HL-60 (cell line): ENCODE measurements around the gene FPR1.

ENCODE experiments used
- DNase-seq, 2 experiments: peaks; one replicate each; pipeline ENCODE4 v3.0.0-alpha.2; 2010 to 2020; ENCODE audit warnings: low read depth in 1 of 2, low spot score in 1 of 2
- H3K27ac ChIP-seq: fragments of 250-450 bp; sonication (Bioruptor Pico); replicated peaks from 2 replicates; pipeline ENCODE4 v1.5.1; 2020; ENCODE audit warnings: mild to moderate bottlenecking, moderate library complexity
- H3K27me3 ChIP-seq: fragments of 250-450 bp; sonication (Bioruptor Pico); 2 replicates; pipeline ENCODE4 v1.5.1; 2021; ENCODE audit warnings: mild to moderate bottlenecking, moderate library complexity; ENCODE audit not compliant: insufficient read depth, poor library complexity, severe bottlenecking
- H3K4me3 ChIP-seq: replicated peaks from 2 replicates; pipeline ENCODE4 v1.5.1; 2011; ENCODE audit warnings: mild to moderate bottlenecking, control low read depth, low read length; ENCODE audit not compliant: insufficient read depth
- GABPA ChIP-seq: IDR thresholded peaks from 2 replicates; pipeline ENCODE4 v1.6.1; 2012; ENCODE audit warnings: low read depth
- POLR2AphosphoS5 ChIP-seq: IDR thresholded peaks from 2 replicates; pipeline ENCODE4 v1.6.1; 2012; ENCODE audit warnings: low read depth
- SPI1 ChIP-seq: IDR thresholded peaks from 2 replicates; pipeline ENCODE4 v1.6.1; 2012; ENCODE audit warnings: low read depth, mild to moderate bottlenecking, borderline replicate concordance
- long read RNA-seq: library from polyadenylated mRNA; unstranded; transcript quantifications from one replicate; pipeline ENCODE4 v2.0.0, GENCODE V29; 2020
- TF ChIP-seq, protein P1 (sequence below): IDR thresholded peaks from one replicate; pipeline ENCODE4 v1.5.1; 2011; ENCODE audit warnings: low read length, control low read depth, inconsistent platforms; ENCODE audit not compliant: insufficient read depth
- TF ChIP-seq, protein P2 (sequence below): IDR thresholded peaks from 2 replicates; pipeline ENCODE4 v1.6.1; 2012; ENCODE audit warnings: low read depth; ENCODE audit not compliant: insufficient replicate concordance

Gene FPR1
- long read RNA-seq: 0 reads

DNA sequence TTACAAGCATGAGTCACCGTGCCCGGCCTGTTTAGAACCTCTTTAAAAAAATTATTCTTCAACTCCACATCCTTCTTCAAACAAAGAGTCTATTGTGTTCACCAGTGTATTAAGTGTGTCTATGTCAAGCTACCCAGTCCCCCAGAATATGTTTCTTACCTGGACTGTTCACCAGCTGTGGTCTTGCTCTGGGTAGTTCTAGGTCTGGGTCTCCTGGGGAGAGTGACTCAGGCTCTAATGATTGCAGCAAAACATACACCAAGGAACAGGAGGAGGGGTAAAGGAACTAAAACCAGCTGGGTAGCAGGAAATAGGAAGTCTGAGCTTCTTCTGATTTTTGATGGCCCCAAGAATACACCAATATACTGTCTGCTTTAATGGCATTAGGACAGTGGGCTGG is at the start of gene FPR1:
TSS of gene FPR1 (minus strand) at position 224 of the 400 bp plus-strand sequence. CDS start 4,884 bp downstream, outside the sequence.
- Histone ChIP-seq H3K4me3 (peak within 1 kb of the TSS; percentile 4), H3K27me3 (no peaks in the 10 kb centered on the region), H3K27ac (peak within 1 kb of the TSS; percentile 45)
- peak; percentile 76 to 85 for DNase-seq
- TF ChIP-seq POLR2AphosphoS5: no peak
- TF ChIP-seq GABPA: no peak
- TF ChIP-seq SPI1: peak; percentile 69
- TF ChIP-seq, protein P1, sequence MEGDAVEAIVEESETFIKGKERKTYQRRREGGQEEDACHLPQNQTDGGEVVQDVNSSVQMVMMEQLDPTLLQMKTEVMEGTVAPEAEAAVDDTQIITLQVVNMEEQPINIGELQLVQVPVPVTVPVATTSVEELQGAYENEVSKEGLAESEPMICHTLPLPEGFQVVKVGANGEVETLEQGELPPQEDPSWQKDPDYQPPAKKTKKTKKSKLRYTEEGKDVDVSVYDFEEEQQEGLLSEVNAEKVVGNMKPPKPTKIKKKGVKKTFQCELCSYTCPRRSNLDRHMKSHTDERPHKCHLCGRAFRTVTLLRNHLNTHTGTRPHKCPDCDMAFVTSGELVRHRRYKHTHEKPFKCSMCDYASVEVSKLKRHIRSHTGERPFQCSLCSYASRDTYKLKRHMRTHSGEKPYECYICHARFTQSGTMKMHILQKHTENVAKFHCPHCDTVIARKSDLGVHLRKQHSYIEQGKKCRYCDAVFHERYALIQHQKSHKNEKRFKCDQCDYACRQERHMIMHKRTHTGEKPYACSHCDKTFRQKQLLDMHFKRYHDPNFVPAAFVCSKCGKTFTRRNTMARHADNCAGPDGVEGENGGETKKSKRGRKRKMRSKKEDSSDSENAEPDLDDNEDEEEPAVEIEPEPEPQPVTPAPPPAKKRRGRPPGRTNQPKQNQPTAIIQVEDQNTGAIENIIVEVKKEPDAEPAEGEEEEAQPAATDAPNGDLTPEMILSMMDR: no peak

DNA sequence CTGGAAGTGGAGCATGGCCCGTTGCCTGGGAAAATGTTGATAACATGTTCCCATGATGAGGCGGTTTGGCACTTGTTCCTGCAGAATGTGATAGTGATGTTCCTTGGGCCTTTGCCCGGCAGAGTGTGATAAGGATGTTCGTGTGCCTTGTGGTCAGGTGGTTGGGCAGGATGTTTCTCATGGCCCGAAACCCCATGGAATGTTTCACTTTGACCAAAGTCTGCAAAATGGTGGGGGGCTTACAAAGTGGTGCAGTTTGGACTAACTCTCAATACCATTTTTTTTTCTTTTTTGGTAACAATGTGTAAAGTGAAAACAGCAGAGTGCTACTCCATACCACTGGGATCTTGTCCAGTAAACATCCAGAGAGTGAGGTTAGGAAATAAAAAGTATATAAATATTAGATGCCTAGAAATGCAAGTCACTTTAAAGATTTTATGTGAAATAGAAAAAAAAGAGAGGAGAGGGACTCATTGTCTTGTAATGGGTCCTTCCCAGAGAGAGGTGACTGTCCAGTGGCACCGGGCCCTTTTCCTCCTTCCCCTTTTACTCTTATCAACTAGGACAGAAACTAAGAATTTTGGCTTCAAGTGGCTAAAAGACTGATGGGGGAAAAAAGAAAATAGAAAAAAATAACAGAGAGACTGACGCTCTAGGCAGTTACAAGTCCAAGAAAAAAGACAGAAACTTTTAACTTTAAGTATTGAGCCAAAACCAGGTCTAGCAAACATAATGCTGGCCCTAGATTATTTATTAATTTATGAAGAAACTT is 49.0 kb upstream of the FPR1 start:
- TF ChIP-seq SPI1: no peak
- no peak for TF ChIP-seq GABPA
- TF ChIP-seq, protein P2, sequence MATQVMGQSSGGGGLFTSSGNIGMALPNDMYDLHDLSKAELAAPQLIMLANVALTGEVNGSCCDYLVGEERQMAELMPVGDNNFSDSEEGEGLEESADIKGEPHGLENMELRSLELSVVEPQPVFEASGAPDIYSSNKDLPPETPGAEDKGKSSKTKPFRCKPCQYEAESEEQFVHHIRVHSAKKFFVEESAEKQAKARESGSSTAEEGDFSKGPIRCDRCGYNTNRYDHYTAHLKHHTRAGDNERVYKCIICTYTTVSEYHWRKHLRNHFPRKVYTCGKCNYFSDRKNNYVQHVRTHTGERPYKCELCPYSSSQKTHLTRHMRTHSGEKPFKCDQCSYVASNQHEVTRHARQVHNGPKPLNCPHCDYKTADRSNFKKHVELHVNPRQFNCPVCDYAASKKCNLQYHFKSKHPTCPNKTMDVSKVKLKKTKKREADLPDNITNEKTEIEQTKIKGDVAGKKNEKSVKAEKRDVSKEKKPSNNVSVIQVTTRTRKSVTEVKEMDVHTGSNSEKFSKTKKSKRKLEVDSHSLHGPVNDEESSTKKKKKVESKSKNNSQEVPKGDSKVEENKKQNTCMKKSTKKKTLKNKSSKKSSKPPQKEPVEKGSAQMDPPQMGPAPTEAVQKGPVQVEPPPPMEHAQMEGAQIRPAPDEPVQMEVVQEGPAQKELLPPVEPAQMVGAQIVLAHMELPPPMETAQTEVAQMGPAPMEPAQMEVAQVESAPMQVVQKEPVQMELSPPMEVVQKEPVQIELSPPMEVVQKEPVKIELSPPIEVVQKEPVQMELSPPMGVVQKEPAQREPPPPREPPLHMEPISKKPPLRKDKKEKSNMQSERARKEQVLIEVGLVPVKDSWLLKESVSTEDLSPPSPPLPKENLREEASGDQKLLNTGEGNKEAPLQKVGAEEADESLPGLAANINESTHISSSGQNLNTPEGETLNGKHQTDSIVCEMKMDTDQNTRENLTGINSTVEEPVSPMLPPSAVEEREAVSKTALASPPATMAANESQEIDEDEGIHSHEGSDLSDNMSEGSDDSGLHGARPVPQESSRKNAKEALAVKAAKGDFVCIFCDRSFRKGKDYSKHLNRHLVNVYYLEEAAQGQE: no peak
- TF ChIP-seq POLR2AphosphoS5: no peak
- TF ChIP-seq, protein P1: no peak
- no peaks in the 10 kb centered on the region for H3K27me3 ChIP-seq
- H3K4me3 ChIP-seq: no peak overlapping the region
- H3K27ac ChIP-seq: no peak overlapping the region
- no peak for DNase-seq

- H3K27me3 ChIP-seq: no peaks in the 10 kb centered on the region
- H3K27ac ChIP-seq: no peak overlapping the region
- DNase-seq: no peak
- TF ChIP-seq POLR2AphosphoS5 (no peak), SPI1 (no peak), GABPA (no peak)
- TF ChIP-seq, protein P2: no peak
- TF ChIP-seq, protein P1: no peak
- no peak overlapping the region for H3K4me3 ChIP-seq
These were observed 48.2 kb upstream of the FPR1 start for GRCh38 chr19:51799774-51800472.
